K562 (cell line): ENCODE results near the gene TRAIP. TPM values are rescaled to one million over a fixed set of nuclear protein-coding genes. Genes with fewer than 3 reads are reported as not detected.

Experiments used
- CBX1 ChIP-seq: sonication (generic); IDR thresholded peaks from 2 replicates; pipeline ENCODE4 v1.6.1; 2016; ENCODE audit warnings: antibody characterized with exemption, low read depth, mild to moderate bottlenecking
- KLF1 ChIP-seq: fragments of 450-650 bp; IDR thresholded peaks from 2 replicates; pipeline ENCODE4 v1.6.1; 2016; ENCODE audit warnings: missing genetic modification characterization, missing compliant biosample characterization
- RBM17 ChIP-seq: fragments of 200-400 bp; formaldehyde crosslinking; IDR thresholded peaks from 2 replicates; pipeline ENCODE4 v1.6.1; 2017; ENCODE audit warnings: low read depth, mild to moderate bottlenecking, low read length, borderline replicate concordance
- STAG1 ChIP-seq: sonication (generic); formaldehyde crosslinking; IDR thresholded peaks from 2 replicates; pipeline ENCODE4 v1.5.0; 2020; ENCODE audit warnings: missing genetic modification reagents, borderline replicate concordance
- TAF9B ChIP-seq: fragments of 450-650 bp; IDR thresholded peaks from 2 replicates; pipeline ENCODE4 v1.6.1; 2018; ENCODE audit warnings: mild to moderate bottlenecking; ENCODE audit not compliant: partially characterized antibody
- ZNF133 ChIP-seq: fragments of 250-450 bp; sonication (Bioruptor Pico); IDR thresholded peaks from 2 replicates; pipeline ENCODE4 v1.4.0; 2020; ENCODE audit warnings: mild to moderate bottlenecking
- ZNF280A ChIP-seq: fragments of 450-650 bp; IDR thresholded peaks from 2 replicates; pipeline ENCODE4 v1.6.1; 2018; ENCODE audit warnings: mild to moderate bottlenecking, low read depth; ENCODE audit not compliant: partially characterized antibody
- polyA plus RNA-seq, 8 experiments: library from polyadenylated mRNA; depleted of rRNA in 4 of 8; stranded (reverse) in 5 of 8; unstranded in 3 of 8; fragments of >200 nt; fragmentation: Nextera tagmentation in 2 of 8; fragmentation: Illumina TruSeq in 1 of 8; extraction: Ambion mirVana in 2 of 8; extraction: Trizol in 1 of 8; gene quantifications; 2 replicates each; pipeline versions ENCODE4 v1.2.1 to v1.2.3, GENCODE V29; 2011 to 2014; ENCODE audit warnings: inconsistent platforms in 1 of 8, missing spikeins in 1 of 8
- total RNA-seq, 7 experiments: library from RNA; depleted of rRNA in 6 of 7; stranded (reverse); fragments of >200 nt in 6 of 7; fragmentation: Illumina TruSeq in 2 of 7; extraction: Trizol in 2 of 7; gene quantifications; 2 replicates each; pipeline versions ENCODE4 v1.2.1 to v1.2.3, GENCODE V29; 2011 to 2021; ENCODE audit warnings: low replicate concordance in 1 of 7
- TF ChIP-seq, protein P1 (sequence below): sonication (generic); formaldehyde crosslinking; IDR thresholded peaks from 2 replicates; pipeline ENCODE4 v1.8.1; 2023; ENCODE audit warnings: missing genetic modification reagents, mild to moderate bottlenecking, borderline replicate concordance
- TF ChIP-seq, protein P2 (sequence below), 2 experiments: fragments of 450-650 bp; formaldehyde crosslinking in 1 of 2; IDR thresholded peaks; 2 replicates each; pipeline versions ENCODE4 v1.4.0 to v1.6.1; 2014 to 2020; ENCODE audit warnings: mild to moderate bottlenecking in 2 of 2, borderline replicate concordance in 1 of 2, low read depth in 1 of 2
- TF ChIP-seq, protein P3 (sequence below): fragments of 250-450 bp; sonication (Bioruptor Pico); IDR thresholded peaks from 2 replicates; pipeline ENCODE4 v1.8.0; 2022; ENCODE audit warnings: moderate library complexity, mild to moderate bottlenecking, inconsistent platforms

TRAIP gene
- total and polyA plus RNA-seq, 9 of the 15 experiments (the other 6 are each of a cell fraction or from before 2014, with no cell fraction given): 14.3 to 38.6 (median 21.2) TPM

DNA sequence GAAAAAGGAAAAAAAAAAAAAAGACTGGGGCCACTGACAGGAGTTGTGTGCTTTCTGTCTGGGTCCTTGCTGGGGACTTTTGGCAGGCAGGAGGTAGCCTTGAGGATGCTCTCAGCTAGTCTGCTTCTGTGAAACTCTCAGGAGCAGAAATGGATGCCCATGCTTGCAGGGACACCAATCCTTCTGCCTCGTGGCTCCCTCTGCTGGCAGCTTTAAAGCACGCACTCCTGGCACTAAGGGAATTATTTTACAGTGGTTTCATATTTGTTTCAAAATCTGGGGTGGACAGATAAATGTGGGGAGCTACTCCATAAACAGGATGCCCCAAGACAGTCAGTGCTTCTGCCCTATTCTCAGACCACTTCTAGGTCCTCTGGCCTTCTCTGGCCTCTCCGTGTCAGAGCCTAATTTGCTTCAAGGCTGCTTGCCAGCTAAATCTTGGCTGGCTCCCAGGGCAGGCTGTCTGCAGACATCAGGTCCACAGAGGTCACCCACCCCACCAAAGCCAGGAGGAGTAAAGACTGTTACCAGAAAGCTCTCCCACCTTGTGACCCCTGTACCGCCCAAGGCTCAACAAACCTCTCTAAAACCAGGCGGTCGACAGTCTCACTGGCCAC lies 17.1 kb downstream of the TRAIP start (continued):
- TF ChIP-seq, protein P1, sequence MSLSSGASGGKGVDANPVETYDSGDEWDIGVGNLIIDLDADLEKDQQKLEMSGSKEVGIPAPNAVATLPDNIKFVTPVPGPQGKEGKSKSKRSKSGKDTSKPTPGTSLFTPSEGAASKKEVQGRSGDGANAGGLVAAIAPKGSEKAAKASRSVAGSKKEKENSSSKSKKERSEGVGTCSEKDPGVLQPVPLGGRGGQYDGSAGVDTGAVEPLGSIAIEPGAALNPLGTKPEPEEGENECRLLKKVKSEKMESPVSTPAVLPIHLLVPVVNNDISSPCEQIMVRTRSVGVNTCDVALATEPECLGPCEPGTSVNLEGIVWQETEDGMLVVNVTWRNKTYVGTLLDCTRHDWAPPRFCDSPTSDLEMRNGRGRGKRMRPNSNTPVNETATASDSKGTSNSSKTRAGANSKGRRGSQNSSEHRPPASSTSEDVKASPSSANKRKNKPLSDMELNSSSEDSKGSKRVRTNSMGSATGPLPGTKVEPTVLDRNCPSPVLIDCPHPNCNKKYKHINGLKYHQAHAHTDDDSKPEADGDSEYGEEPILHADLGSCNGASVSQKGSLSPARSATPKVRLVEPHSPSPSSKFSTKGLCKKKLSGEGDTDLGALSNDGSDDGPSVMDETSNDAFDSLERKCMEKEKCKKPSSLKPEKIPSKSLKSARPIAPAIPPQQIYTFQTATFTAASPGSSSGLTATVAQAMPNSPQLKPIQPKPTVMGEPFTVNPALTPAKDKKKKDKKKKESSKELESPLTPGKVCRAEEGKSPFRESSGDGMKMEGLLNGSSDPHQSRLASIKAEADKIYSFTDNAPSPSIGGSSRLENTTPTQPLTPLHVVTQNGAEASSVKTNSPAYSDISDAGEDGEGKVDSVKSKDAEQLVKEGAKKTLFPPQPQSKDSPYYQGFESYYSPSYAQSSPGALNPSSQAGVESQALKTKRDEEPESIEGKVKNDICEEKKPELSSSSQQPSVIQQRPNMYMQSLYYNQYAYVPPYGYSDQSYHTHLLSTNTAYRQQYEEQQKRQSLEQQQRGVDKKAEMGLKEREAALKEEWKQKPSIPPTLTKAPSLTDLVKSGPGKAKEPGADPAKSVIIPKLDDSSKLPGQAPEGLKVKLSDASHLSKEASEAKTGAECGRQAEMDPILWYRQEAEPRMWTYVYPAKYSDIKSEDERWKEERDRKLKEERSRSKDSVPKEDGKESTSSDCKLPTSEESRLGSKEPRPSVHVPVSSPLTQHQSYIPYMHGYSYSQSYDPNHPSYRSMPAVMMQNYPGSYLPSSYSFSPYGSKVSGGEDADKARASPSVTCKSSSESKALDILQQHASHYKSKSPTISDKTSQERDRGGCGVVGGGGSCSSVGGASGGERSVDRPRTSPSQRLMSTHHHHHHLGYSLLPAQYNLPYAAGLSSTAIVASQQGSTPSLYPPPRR: no peak
- TF ChIP-seq CBX1: no peak
- TF ChIP-seq ZNF133 (CRISPR knock-in tag): no peak
- TF ChIP-seq KLF1: no peak
- TF ChIP-seq TAF9B: no peak
- TF ChIP-seq, protein P2, sequence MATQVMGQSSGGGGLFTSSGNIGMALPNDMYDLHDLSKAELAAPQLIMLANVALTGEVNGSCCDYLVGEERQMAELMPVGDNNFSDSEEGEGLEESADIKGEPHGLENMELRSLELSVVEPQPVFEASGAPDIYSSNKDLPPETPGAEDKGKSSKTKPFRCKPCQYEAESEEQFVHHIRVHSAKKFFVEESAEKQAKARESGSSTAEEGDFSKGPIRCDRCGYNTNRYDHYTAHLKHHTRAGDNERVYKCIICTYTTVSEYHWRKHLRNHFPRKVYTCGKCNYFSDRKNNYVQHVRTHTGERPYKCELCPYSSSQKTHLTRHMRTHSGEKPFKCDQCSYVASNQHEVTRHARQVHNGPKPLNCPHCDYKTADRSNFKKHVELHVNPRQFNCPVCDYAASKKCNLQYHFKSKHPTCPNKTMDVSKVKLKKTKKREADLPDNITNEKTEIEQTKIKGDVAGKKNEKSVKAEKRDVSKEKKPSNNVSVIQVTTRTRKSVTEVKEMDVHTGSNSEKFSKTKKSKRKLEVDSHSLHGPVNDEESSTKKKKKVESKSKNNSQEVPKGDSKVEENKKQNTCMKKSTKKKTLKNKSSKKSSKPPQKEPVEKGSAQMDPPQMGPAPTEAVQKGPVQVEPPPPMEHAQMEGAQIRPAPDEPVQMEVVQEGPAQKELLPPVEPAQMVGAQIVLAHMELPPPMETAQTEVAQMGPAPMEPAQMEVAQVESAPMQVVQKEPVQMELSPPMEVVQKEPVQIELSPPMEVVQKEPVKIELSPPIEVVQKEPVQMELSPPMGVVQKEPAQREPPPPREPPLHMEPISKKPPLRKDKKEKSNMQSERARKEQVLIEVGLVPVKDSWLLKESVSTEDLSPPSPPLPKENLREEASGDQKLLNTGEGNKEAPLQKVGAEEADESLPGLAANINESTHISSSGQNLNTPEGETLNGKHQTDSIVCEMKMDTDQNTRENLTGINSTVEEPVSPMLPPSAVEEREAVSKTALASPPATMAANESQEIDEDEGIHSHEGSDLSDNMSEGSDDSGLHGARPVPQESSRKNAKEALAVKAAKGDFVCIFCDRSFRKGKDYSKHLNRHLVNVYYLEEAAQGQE (IDR thresholded peaks at IDR 0.05; ENCODE audit: borderline replicate concordance): peak; percentile 87
- TF ChIP-seq, protein P2 (CRISPR knock-in tag; IDR thresholded peaks at IDR 0.05; ENCODE audit: low read depth): no peak
- TF ChIP-seq STAG1: peak; percentile 51; the same call in 1 of the 2 replicates
- no peak for TF ChIP-seq RBM17
- TF ChIP-seq, protein P3, sequence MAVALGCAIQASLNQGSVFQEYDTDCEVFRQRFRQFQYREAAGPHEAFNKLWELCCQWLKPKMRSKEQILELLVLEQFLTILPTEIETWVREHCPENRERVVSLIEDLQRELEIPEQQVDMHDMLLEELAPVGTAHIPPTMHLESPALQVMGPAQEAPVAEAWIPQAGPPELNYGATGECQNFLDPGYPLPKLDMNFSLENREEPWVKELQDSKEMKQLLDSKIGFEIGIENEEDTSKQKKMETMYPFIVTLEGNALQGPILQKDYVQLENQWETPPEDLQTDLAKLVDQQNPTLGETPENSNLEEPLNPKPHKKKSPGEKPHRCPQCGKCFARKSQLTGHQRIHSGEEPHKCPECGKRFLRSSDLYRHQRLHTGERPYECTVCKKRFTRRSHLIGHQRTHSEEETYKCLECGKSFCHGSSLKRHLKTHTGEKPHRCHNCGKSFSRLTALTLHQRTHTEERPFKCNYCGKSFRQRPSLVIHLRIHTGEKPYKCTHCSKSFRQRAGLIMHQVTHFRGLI: no peak
- TF ChIP-seq ZNF280A: no peak
